SKM-1 treated with dmso at 0.1 percent for 144 hours (cell line): ENCODE measurements around the gene OR2T8.

Experiments
- DNase-seq: peaks from one replicate; lab custom pipeline; 2025; ENCODE audit not compliant: unreplicated experiment; lab: John Stamatoyannopoulos, UW

The OR2T8 gene, protein sequence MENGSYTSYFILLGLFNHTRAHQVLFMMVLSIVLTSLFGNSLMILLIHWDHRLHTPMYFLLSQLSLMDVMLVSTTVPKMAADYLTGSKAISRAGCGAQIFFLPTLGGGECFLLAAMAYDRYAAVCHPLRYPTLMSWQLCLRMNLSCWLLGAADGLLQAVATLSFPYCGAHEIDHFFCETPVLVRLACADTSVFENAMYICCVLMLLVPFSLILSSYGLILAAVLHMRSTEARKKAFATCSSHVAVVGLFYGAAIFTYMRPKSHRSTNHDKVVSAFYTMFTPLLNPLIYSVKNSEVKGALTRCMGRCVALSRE

DNA sequence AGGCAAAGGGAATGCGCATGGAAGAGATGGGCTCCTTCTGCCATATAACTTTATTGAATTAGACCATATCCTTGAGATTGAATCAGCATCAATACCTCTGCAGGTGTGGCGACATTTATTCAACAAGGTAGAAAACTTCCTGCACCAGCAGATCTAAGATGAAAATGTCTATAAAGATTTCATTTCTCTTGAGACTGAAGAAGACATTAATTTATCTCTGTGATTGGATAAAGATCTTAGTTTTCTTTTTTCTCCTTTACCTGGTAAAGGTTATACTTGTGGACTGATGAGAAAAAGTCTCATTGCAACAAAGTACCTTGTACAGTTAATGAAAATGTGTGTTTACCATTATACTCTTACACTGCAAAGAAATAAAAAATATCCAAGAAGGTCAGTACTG, at the start of gene OR2T8:
Gene OR2T8, plus strand, starts transcription at position 301 of the 400 bp plus-strand sequence. CDS start 766 bp downstream, outside the sequence.
- no peak for DNase-seq

DNA sequence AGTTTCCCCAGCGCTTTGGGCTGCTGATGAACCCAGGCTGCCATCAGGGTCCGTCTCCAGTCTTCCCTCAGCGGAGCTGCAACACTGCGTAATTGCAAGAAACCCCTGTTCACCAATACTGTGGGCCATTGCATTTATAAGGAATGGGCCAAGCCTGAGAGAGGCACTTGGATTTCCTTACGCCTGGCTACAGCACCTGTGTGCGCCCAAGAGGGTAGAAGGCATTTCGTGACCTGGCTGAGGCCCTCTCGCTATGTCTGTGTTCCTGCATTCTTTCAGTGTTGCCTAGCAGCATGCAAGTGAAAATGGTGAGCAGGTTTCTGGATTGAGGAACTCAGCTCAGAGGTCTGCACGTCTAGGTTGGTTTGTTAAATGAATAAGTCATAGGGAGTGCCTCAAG, 36.7 kb upstream of the OR2T8 start:
- no peak for DNase-seq

DNA sequence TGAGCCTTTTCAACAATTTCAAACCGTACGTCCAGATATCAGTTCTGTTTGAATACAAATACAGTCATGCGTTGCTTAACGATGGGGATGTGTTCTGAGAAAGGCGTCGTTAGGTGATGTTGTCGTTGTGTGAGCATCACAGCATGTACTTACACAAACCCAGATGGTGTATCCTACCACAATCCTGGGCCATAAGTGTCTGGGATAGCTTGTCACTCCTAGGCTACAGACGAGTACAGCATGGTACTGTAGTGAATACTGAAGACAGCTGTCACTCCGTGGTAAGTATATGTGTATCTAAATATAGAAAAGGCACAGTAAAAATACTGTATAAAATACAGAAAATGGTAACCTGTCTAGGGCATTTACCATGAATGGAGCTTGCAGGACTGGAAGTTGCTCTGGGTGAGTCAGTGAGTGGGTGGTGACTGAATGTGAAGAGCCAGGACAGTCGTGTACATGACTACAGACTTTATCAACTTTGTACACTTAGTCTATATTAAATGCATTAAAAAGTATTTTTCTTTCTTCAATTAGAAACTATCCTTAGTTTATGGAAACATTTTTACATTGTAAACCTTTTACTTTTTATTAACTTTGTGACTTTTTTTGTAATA, 35.1 kb upstream of the OR2T8 start:
- no peak for DNase-seq

DNA sequence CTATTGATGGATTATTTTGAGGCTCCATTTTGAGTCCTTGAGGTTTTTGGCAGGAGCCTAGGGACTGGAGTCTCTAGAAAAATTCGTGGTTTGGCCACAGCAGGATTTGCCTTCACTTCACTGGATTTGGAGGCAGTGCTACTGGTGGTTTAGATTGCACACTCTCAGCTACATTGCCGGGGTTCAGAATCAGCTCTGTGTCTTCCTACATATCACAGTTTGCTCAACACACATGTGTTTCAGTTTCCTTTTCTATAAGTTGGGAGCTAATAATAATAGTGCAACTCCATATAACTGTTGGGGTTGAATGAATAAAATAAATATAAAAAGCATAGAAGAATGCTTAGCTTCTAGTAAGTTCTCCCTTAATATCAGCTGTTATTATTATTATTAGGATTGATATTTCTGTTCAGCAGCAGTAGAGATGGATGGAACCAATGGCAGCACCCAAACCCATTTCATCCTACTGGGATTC, 24.9 kb upstream of the OR2T8 start, which contains the start of gene OR2W3:
Gene OR2W3, plus strand, starts transcription at position 425 of the 475 bp plus-strand sequence. Its CDS starts 0 bp downstream, at position 425.
- no peak for DNase-seq

DNA sequence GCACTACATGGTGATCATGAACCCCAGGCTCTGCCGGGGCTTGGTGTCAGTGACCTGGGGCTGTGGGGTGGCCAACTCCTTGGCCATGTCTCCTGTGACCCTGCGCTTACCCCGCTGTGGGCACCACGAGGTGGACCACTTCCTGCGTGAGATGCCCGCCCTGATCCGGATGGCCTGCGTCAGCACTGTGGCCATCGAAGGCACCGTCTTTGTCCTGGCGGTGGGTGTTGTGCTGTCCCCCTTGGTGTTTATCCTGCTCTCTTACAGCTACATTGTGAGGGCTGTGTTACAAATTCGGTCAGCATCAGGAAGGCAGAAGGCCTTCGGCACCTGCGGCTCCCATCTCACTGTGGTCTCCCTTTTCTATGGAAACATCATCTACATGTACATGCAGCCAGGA, 24.1 kb upstream of the OR2T8 start:
- DNase-seq: no peak

DNA sequence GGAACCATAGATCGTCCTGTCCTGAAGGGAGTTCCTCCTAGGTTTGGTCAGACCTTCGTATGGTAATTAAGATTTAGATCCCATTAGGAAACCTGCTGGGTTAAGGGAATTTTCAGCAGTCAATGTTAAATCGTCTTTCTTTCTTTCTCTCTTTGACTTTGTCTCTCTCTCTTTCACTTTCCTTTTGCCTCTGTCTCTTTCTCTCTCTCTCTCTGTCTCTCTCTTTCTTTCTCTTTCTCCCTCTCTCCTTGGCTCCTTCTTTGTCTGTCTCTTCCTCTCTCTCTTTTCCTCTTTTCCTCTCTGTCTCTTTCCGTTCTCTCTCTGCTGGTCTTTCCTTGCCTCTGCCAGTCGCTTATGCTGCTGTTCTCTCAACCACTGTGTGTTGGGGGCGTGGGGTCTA, 15.9 kb upstream of the OR2T8 start:
- no peak for DNase-seq

DNA sequence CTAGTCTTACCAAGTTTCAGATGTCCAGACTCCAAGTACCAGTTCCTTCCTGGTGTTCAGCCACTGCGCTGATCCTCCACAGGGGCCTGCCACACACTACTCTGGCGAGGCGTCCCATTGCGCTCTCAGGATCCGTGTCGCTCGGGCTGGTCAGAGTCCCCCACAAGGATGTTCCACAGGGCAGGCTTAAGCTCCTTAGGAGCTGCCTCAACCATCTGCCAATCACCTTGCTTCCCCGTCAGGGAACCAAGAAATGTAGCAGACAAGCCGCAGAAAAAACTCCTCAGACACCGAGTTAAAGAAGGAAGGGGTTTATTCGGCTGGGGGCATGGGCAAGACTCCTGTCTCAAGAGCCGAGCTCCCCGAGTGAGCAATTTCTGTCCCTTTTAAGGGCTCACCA, 14.9 kb upstream of the OR2T8 start:
- DNase-seq: no peak

DNA sequence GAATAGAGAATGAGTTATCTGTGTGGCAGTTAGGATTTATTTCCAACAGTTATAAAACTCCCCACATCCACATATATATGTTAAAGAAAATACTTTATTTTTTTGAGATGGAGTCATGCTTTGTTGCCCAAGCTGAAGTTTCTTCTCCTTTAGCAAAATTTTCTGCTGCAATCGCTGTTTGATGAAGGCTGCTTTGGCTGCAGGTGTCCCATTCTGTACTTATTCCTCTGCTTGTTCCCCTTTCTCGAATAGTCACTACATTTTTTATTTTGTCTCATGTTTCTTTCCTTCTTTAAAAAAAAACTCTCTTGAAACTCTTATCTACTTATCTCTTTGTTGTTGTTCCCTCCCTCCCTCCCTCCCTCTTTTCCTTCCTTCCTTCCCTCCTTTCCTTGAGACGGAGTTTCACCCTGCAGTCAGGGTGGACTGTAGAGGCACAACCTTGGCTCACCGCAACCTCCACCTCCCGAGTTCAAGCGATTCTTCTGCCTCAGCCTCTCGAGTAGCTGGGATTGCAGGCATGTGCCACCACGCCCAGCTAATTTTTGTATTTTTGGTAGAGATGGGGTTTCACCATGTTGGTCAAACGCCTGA, 14.0 kb upstream of the OR2T8 start:
- no peak for DNase-seq

DNA sequence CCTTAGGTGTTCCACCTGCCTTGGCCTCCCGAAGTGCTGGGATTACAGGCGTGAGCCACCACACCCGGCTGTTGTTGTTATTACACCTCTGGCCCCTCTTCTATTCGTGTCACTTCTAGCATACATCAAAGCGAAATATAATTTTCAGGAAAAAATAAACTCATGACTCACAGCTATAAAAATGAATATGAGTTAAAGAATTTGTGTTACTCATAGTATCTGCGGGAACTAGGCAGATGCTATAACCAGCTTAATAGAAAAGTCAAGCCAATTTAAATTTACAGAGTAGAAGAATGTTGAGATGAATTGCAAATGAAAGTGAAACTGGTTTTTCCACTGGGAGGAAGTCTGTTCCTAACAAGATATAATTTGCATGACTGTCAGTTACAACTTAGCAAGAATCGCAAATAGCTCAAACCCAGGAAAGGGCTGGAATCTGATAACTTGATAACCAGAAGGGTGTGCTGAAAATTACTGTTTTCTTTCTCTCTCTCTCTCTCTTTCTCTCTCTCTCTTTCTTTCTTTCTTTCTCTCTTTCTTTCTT, 13.5 kb upstream of the OR2T8 start:
- DNase-seq: no peak

DNA sequence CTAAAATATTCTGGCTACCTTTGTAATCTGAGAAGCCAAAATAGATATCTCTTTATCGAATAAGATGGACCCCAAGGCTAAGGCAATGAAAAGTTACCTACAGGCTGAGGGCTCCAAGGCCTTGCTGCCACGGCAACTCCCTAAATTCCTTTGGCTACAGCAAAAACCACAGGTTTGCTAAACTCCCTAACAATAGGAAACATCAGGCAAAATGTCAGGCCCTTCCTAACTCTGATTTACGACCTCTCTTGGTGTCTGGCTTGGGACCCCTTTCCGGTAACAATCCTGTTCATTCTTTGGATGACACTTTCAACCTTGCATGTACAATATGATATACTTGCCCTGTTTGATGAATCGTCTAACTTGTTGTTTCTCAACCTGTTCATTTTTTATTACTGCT, 11.3 kb upstream of the OR2T8 start:
- no peak for DNase-seq

DNA sequence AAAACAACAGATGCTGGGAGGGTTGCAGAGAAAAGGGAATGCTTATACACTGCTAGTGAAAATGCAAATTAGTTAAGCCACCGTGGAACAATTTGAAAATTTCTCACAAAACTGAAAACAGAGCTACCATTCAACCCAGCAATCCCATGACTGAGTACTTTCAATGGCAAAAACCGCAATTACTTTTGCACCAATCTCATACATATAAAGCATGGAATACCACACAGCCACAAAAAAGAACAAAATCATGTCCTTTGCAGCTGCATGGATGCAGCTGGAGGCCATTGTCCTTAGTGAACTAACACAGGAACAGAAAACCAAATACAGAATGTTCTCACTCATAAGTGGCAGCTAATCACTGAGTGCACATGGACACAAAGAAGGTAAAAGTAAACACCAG, 6.3 kb upstream of the OR2T8 start:
- no peak for DNase-seq

DNA sequence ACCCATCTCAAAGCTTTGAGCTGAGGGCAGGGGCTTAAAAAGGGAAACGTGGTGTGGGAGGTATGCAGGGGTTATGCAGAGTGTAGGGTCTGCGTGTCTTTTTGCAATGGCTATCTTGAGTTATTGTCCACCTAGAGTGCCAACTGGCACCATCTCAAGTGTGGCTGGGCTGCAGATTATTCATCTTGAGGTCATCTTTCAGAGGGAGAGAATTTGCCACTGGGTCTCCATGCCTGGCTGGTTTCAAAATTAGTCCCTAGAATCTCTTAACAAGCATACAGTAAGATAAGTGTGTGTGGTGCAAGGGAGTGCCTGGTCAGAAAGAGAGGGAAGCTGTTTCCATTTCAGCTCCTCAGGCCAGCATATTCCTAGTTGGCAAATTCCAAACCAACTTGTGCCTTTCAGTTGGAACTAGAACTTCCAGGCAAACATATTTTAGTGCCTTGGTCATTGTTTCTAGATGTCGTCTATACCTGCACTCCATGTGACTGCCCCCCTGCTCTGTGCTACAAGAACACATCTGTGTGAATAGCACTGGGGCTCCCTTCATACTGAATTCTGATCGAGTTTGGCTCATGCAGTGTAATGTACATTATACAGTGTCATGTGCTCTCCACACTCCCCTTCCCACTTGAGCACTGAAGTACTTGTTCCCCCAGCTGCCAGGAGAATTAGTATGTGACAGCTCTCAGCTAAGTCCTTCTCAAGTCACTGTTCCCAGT, 5.0 kb upstream of the OR2T8 start:
- no peak for DNase-seq

DNA sequence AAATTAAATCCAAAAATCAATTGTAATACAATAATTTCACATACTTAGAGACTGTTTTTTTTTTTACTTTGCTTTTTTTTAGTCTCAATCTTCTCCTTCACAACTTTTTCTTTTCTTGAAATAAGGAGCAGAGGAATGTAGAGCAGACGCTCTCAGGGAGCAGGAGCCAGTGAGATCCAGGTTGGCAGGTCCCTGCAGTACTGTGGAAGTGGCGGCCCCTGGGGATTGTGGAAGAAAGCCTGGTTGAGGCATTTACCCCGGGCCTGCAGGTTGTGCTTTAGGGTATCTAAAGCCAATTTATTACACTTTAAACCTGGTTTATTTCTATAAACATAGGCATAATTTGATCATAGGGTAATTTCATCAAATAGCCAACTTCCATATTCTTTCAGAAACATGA, 3.9 kb downstream of the OR2T8 start:
- no peak for DNase-seq

DNA sequence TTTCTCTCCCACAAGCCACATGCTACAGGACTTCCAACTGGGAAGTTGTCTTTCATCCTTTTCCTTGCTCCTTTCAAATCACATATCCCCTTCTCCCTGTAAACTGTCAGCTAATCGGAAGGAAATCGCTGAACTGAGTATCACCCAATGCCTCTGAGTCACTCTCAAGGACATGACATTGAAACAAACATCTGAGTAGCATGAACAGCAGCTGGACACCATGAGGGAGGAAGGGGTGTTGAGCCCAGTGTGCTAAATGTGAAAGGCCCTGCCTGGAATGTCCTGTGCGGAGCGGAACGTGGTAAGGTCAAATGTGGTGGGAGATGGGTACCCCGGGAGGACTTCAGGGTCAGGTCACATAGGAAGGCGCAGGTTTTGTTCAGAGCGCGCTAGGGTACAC, 4.8 kb downstream of the OR2T8 start, which contains the start of gene OR2AJ1:
Gene OR2AJ1, plus strand, starts transcription at position 22 of the 400 bp plus-strand sequence. CDS start 8,880 bp downstream, outside the sequence.
- DNase-seq: no peak

DNA sequence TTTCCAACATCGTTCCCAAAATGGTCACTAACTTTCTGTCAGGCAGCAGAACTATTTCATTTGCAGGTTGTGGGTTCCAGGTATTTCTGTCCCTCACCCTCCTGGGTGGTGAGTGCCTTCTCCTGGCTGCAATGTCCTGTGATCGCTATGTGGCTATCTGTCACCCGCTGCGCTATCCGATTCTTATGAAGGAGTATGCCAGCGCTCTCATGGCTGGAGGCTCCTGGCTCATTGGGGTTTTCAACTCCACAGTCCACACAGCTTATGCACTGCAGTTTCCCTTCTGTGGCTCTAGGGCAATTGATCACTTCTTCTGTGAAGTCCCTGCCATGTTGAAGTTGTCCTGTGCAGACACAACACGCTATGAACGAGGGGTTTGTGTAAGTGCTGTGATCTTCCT, 13.9 kb downstream of the OR2T8 start:
- no peak for DNase-seq

DNA sequence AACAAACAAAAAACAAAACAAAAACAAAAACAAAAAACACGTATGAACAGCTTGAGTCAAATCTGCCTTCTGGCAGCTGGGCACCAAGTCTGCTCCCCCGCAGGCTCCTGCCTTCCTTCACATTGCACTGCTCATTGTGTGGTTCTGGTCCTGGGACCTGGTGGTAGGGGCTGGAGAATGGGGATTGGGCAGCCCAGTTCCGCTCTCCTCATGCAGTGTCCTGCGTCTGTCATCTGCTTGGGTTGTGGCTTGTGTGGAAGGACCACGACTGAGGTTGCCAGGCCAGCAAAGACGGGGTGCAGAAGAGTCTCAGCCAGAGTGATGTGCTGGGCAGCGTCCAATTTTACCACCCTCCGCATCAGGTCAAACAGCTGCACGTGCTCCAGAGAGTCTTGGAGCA, 15.7 kb downstream of the OR2T8 start:
- no peak for DNase-seq

DNA sequence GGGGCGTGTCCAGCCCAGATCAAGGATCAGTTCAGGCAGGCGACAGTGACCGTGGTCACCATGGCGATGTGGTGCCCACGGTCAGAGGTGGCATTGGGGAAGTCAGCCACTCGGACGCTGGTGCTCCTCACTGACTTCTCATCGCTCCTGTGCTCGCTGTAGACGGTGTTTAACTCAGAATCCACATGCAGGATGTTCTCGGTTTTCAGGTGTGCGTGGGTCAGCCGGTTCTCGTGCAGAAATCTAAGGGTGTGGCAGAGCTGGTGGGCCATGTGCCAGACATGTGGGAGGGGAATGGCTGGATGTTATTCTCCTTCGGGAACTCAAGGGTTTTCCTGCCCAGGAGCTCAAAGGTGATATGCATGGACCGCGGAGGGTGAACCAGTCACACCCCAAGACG, 16.4 kb downstream of the OR2T8 start:
- no peak for DNase-seq

DNA sequence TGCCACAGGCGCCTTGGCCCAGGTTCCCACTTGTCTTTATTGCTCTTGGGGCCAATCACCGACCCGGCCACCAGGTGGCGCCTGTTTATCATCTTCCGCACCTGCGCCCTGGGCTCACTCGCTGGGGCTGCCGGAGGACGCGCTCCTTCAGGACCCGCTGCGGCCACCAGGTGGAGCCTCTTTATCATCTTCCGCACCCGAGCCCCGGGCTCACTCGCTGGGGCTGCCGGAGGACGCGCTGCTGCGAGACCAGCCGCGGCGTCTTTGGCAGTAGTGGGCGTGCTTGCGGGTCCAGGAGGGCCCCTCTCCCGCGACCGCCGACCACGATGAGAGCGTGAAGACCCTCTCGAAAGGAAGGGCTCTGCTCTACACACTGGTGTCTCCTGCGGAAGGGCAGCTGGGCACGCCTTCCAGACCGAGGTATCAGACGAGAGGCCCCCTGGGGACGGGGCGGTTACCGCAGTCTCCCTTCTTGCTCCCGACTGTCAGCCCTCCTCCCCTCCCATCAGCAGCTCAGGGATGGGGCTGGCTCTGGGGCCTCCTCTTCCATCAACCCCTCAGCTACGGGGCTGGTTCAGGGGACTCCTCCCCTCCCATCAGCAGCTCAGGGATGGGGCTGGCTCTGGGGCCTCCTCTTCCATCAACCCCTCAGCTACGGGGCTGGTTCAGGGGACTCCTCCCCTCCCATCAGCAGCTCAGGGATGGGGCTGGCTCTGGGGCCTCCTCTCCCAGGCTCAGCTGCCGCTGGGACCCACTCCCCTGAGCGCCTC, 17.1 kb downstream of the OR2T8 start:
- peak; percentile 97 for DNase-seq

DNA sequence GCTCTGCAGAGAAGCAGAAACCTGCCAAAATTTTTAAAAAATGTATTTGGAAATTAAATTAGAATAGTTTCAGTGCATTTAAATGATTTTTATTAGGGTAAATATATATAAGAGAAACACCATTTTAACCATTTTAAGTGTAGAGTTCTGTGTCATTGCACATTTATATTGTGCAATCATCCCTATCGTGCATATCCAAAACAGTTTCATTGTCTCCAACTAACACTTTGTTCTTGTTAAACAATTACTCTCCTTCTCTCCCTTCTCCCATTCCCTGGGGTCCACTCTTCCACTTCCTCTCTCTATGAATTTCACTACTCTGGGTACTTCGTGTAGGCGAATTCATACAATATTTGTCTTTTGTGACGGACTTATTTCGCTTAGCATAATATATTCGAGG, 22.6 kb downstream of the OR2T8 start:
- DNase-seq: no peak

DNA sequence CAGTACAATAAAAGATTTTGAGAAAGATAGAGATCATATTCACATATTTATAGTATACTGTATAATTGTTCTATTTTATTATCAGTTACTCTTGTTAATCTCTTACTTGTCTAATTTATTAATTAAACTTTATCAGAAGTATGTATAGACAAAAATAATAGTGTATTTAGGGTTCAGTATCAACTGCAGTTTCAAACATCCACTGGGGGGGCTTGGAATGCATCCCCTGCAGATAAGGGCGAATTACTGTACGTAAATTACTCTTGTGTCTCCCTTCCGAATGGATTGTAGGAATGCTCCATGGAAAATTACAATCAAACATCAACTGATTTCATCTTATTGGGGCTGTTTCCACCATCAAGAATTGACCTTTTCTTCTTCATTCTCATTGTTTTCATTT, 28.5 kb downstream of the OR2T8 start, which contains the start of gene OR2L8:
Gene OR2L8, plus strand, starts transcription at position 301 of the 400 bp plus-strand sequence. Its CDS starts 0 bp downstream, at position 301.
- DNase-seq: no peak
